HUES6 (cell line): ENCODE data around the gene WWTR1.

Experiments used
- H3K27ac ChIP-seq: 2 replicates; pipeline ENCODE4 v1.7.0; 2013; ENCODE audit warnings: low read depth, mild to moderate bottlenecking, low read length, inconsistent platforms
- H3K27me3 ChIP-seq: 2 replicates; pipeline ENCODE4 v1.6.1; 2013; ENCODE audit warnings: low read length; ENCODE audit not compliant: control insufficient read depth, insufficient read depth
- H3K36me3 ChIP-seq: 2 replicates; pipeline ENCODE4 v1.6.1; 2013; ENCODE audit warnings: low read length; ENCODE audit not compliant: control insufficient read depth, insufficient read depth
- H3K4me1 ChIP-seq: 2 replicates; pipeline ENCODE4 v1.6.1; 2013; ENCODE audit warnings: low read length; ENCODE audit not compliant: control insufficient read depth, insufficient read depth
- H3K4me3 ChIP-seq: 2 replicates; pipeline ENCODE4 v1.5.1; 2013; ENCODE audit warnings: low read depth, low read length
- H3K9ac ChIP-seq: one replicate; pipeline ENCODE4 v1.6.1; 2013; ENCODE audit warnings: mild to moderate bottlenecking, low read length
- H3K9me3 ChIP-seq: 2 replicates; pipeline ENCODE4 v1.6.1; 2013; ENCODE audit warnings: low read depth, low read length; ENCODE audit not compliant: control insufficient read depth, insufficient read depth

WWTR1 gene

GRCh38 chr3:149589332-149589731 is 68.5 kb downstream of the WWTR1 start:
- no peaks in the 10 kb centered on the region for H3K27me3 ChIP-seq
- no peak overlapping the region for H3K9ac ChIP-seq
- H3K27ac ChIP-seq: no peak overlapping the region
- H3K4me3 ChIP-seq: no peak overlapping the region
- peaks cover 33% of the 10 kb centered on the region for H3K4me1 ChIP-seq
- H3K36me3 ChIP-seq: no peaks in the 10 kb centered on the region
- H3K9me3 ChIP-seq: no peaks in the 10 kb centered on the region

- peaks cover 30% of the 10 kb centered on the region for H3K4me1 ChIP-seq
- no peak overlapping the region for H3K9ac ChIP-seq
- no peak overlapping the region for H3K4me3 ChIP-seq
- no peak overlapping the region for H3K27ac ChIP-seq
- no peaks in the 10 kb centered on the region for H3K9me3 ChIP-seq
- no peaks in the 10 kb centered on the region for H3K27me3 ChIP-seq
- H3K36me3 ChIP-seq: no peaks in the 10 kb centered on the region
Observed at GRCh38 chr3:149588909-149589308, 68.9 kb downstream of the WWTR1 start.

- Histone ChIP-seq H3K27ac (no peak overlapping the region), H3K4me3 (no peak overlapping the region), H3K9me3 (no peaks in the 10 kb centered on the region), H3K27me3 (no peaks in the 10 kb centered on the region), H3K36me3 (no peaks in the 10 kb centered on the region), H3K9ac (no peak overlapping the region), H3K4me1 (peaks cover 17% of the 10 kb centered on the region)
Observed at GRCh38 chr3:149587383-149587782, 70.4 kb downstream of the WWTR1 start.

- Histone ChIP-seq H3K4me3 (no peak overlapping the region), H3K9ac (no peak overlapping the region), H3K4me1 (peaks cover 21% of the 10 kb centered on the region)
Observed at GRCh38 chr3:149586871-149587270, 71.0 kb downstream of the WWTR1 start.

GRCh38 chr3:149585401-149585726 is 72.5 kb downstream of the WWTR1 start:
- Histone ChIP-seq H3K9me3 (no peaks in the 10 kb centered on the region), H3K27me3 (no peaks in the 10 kb centered on the region), H3K4me3 (no peak overlapping the region), H3K27ac (no peak overlapping the region), H3K4me1 (peaks cover 25% of the 10 kb centered on the region), H3K36me3 (no peaks in the 10 kb centered on the region), H3K9ac (no peak overlapping the region)

More at GRCh38 chr3:149586871-149587270, 71.0 kb downstream of the WWTR1 start:
- H3K27ac ChIP-seq: no peak overlapping the region
- no peaks in the 10 kb centered on the region for H3K27me3 ChIP-seq
- no peaks in the 10 kb centered on the region for H3K36me3 ChIP-seq
- H3K9me3 ChIP-seq: no peaks in the 10 kb centered on the region

GRCh38 chr3:149583921-149584635 is 73.7 kb downstream of the WWTR1 start:
- Histone ChIP-seq H3K27ac (no peak overlapping the region; the same call in 1 of the 2 replicates), H3K4me3 (no peak overlapping the region), H3K9me3 (no peaks in the 10 kb centered on the region), H3K36me3 (no peaks in the 10 kb centered on the region), H3K4me1 (peaks cover 27% of the 10 kb centered on the region), H3K9ac (no peak overlapping the region), H3K27me3 (no peaks in the 10 kb centered on the region)

- no peak overlapping the region for H3K9ac ChIP-seq
- H3K36me3 ChIP-seq: no peaks in the 10 kb centered on the region
- H3K27ac ChIP-seq: no peak overlapping the region
- H3K4me1 ChIP-seq: peaks cover 36% of the 10 kb centered on the region
- no peak overlapping the region for H3K4me3 ChIP-seq
- H3K27me3 ChIP-seq: no peaks in the 10 kb centered on the region
- H3K9me3 ChIP-seq: no peaks in the 10 kb centered on the region
Observed at GRCh38 chr3:149582395-149582794, 75.4 kb downstream of the WWTR1 start.

- H3K9ac ChIP-seq: peak overlapping the region; percentile 18
- no peaks in the 10 kb centered on the region for H3K27me3 ChIP-seq
- no peaks in the 10 kb centered on the region for H3K9me3 ChIP-seq
- H3K36me3 ChIP-seq: no peaks in the 10 kb centered on the region
- no peak overlapping the region for H3K27ac ChIP-seq
- peaks cover 38% of the 10 kb centered on the region for H3K4me1 ChIP-seq
- no peak overlapping the region for H3K4me3 ChIP-seq
Observed at GRCh38 chr3:149581681-149582370, 76.0 kb downstream of the WWTR1 start.

- H3K4me3 ChIP-seq: no peak overlapping the region
- no peaks in the 10 kb centered on the region for H3K27me3 ChIP-seq
- no peaks in the 10 kb centered on the region for H3K9me3 ChIP-seq
- H3K27ac ChIP-seq: no peak overlapping the region
- peaks cover 40% of the 10 kb centered on the region for H3K4me1 ChIP-seq
- H3K9ac ChIP-seq: no peak overlapping the region
- no peaks in the 10 kb centered on the region for H3K36me3 ChIP-seq
Observed at GRCh38 chr3:149581248-149581647, 76.6 kb downstream of the WWTR1 start.

- no peak overlapping the region for H3K27ac ChIP-seq
- peaks cover 52% of the 10 kb centered on the region for H3K4me1 ChIP-seq
- H3K27me3 ChIP-seq: no peaks in the 10 kb centered on the region
Observed at GRCh38 chr3:149579838-149580542, 77.8 kb downstream of the WWTR1 start.

GRCh38 chr3:149579161-149579560 is 78.7 kb downstream of the WWTR1 start:
- Histone ChIP-seq H3K36me3 (no peaks in the 10 kb centered on the region), H3K9ac (no peak overlapping the region), H3K4me1 (peaks cover 48% of the 10 kb centered on the region), H3K27me3 (no peaks in the 10 kb centered on the region), H3K27ac (no peak overlapping the region), H3K4me3 (no peak overlapping the region), H3K9me3 (no peaks in the 10 kb centered on the region)

More at GRCh38 chr3:149579838-149580542, 77.8 kb downstream of the WWTR1 start:
- Histone ChIP-seq H3K36me3 (no peaks in the 10 kb centered on the region), H3K9me3 (no peaks in the 10 kb centered on the region), H3K9ac (no peak overlapping the region), H3K4me3 (no peak overlapping the region)
